COLO668 (cell line): Measurements from ENCODE around the gene MRPS2.
"Not testable (repeated sequence)": the region's sequence is repeated elsewhere in the genome, so short reads cannot be mapped to it uniquely, and the experiment has no call there.

Source experiments
- DNase-seq: peaks from one replicate; lab custom pipeline; 2025; ENCODE audit not compliant: unreplicated experiment; lab: John Stamatoyannopoulos, UW

The MRPS2 gene

DNA sequence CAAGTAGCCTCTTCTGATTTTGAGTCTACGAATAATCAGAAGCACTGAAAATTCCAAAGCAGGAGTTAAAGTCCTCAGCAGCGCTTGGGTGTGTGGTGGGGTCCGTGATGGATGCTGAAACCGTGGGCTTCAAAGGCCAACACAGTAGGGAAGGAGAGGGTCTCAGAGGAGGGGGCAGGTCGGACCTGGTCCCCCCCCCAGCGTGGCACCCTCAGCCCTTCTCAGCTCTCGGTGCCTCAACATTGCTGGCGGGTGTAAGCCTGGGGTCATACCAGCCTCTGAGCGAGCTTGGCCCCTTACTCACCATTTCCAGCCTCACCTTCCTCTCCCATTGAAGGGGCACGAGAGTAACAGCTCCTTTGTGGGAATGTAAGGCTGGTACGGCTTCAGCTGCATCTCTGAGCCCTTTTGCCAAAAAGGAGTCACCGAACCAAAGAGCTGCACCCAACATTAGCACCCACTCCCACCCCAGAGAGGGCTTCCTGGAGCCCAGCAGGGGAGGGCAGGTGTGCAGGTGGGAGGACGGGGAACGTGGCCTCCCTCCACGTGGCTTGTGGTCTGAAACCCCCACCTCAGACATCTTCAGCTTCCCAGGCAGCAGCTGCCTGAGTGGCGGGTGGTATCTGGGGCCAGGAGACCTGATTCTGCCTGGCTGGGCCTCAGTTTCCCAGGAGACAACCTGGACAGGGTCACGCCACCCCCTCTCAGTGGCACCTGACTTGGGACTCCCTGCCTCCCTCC, 14.0 kb downstream of the MRPS2 start:
- DNase-seq: no peak

DNA sequence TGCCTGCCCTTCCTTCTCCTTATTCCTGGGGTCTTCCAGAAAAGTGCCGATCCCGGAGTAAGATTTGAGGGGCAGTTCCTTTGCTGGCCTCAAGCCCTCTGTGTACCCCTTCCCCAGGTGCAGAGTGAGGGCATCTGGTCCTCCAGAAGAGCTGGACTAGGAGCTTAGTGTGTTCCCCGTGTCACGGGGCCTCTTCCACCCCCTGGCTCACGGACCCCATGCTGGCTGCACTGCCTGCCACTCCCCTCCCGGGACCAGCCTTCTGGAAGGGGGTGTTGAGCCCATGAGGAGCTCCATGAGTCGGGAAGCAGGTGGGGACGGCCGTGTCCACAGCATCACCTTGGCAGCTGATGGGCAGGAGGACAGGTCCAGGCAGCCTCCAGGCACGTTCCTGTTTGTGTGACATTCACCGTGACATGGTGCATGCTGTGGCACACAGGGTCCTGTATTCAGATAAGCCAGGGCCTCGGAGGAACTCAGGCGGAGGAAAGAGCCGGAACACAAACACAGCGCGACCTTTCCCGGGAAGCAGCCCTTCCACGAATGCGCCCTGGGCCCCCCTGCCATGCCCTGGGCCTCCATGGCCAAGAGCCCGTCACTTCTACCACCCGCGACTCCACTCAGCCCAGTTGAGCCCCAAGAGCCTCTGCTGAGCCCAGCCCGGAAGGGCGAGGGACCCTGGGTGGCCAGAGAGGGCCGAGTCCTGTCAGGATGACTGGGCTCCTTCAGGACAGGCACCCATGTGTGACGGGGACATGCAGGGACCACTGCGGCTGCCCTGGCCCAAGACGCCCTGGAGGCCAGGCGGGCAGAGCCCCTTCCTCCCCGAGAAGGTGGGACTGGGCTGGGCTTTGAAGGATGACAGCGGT, 14.8 kb downstream of the MRPS2 start:
- no peak for DNase-seq

DNA sequence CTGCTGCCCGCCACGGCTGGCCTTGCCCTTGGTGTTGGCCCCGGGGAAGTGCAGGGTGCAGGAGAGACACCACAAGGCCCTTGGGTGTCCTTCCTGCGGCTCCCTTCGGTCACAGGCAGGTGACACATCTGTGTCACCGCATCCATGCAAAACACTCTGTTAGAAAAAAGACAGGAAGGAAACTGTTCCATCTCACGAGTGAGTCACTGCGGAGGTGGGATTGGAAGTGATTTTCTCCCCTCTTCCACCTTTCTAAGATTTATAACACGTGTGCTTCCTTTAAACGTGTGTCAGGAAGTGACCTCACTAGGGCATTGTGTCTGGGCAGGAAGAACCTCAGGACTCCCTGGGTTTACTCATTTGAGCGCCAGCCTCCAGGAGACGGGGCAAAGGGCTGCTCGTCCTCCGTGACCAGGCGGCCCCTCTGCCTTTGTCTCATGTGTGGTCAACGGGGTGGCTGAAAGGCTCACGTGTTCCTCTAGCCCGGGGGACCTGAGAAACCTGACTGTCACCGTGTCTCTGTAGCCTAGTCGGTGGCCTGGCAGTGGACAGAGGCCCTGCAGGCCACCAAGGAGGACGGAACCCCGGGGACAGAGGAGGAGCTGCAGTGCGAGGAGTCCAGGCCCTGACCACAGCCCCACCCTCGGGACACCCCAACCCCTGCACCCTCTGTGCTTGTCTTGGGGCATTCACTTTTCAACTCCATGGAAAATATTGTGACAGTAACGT, 15.8 kb downstream of the MRPS2 start:
- no peak for DNase-seq

DNA sequence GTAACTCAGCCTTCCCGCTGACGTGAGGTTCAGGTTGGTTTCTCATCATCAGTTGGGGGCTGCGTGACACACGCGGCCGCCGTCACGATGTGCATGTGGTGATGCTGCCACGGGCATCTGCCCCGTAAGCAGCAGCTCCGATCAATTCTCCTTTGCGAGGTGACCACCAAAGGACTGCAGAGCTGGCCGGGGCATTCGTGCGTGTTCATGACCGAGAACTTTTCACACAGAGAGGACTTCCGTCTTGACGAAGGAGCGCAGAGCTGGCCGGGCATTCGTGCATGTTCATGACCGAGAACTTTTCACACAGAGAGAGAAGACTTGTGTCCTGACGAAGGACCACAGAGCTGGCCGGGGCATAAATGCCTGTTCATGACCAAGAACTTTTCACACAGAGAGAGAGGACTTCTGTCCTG, 16.9 kb downstream of the MRPS2 start:
- no peak for DNase-seq

DNA sequence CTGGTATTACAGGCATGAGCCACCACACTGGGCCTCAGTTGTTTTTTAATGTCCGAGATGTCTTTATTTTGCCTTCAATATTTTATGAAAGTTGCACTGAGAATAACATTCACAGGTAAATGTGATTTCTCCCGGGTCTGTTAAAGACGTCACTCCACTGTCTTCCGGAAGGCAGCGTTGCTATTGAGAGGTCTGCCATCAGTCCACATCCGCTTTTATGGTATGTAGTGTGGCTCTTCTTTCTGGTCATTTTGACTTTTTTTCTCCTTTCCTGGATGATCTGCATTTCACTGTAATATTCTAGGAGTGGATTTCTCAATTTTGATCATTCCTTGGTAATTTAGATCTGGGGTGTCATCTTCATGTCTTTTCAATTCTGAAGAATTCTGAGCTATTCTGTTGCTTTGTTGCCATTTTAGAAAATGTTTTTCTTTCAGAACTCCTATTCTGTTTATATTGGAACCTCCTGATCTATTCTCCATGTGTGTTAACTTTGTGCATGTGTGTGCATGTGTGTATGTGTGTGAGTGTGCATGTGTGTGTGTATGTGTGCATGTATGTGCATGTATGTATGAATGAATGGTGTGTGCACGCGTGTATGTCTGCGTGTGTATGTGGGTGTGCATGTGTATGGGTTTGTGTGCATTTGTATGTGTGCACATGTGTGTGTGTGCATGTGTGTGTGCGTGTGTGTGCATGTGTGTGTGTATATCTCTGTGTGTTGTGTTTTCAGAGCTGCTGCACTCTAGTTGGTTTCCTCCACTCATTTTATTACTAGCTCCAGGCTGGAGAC, 18.9 kb downstream of the MRPS2 start:
- no peak for DNase-seq

DNA sequence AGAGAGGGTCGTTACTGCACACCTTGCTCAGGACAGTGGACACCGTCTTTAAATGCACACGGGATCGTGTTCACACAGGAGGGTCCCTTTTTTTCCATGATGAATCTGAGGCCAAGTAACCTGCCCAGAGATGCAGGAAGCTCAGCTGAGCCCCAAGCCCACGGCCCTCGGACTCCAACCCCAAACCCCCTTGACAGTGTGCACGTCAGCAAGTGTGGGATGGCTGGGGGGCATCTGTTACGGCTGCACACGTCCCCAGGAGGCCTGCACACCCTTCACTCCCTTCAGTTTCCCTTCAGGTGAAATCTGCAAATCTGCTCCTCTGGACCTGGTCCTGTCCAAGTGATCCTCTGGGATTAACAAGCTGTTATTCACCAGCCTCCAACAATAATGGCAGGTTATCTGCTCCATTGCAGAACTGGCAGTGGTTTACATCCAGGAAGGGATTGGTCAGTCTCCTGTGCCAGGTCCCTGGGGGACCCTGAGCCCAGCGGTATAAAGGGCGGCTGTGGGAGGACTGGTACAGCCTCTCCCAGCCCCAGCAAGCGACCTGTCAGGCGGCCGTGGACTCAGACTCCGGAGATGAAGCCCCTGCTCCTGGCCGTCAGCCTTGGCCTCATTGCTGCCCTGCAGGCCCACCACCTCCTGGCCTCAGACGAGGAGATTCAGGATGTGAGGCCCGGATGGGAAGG, 20.6 kb downstream of the MRPS2 start, which contains the start of gene LCN1:
LCN1 (plus strand) TSS at position 525 of the 692 bp plus-strand sequence; CDS start at position 583, 58 bp downstream.
- DNase-seq: no peak

DNA sequence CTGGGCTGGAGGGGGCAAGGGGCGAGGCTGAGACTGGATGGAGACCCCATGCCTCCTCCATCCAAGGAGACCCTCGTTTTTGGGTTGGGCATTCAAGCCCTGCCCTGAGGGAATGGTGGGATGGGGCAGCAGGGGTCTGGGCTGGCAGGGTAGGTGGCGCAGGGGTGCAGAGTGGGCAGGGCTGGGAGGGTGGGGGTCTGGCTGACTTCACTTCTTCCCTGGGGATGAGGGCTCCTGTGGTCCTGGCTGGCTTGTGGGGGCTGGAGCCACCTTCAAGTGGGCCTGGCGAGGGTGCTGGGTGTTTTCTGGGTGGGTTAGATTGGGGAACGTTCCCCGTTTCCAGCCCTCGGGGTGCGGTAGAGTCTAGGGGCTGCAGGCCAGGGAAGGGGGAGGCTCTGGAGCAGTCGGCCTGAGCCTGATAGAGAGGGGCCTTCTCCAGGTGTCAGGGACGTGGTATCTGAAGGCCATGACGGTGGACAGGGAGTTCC, 21.2 kb downstream of the MRPS2 start:
- no peak for DNase-seq

DNA sequence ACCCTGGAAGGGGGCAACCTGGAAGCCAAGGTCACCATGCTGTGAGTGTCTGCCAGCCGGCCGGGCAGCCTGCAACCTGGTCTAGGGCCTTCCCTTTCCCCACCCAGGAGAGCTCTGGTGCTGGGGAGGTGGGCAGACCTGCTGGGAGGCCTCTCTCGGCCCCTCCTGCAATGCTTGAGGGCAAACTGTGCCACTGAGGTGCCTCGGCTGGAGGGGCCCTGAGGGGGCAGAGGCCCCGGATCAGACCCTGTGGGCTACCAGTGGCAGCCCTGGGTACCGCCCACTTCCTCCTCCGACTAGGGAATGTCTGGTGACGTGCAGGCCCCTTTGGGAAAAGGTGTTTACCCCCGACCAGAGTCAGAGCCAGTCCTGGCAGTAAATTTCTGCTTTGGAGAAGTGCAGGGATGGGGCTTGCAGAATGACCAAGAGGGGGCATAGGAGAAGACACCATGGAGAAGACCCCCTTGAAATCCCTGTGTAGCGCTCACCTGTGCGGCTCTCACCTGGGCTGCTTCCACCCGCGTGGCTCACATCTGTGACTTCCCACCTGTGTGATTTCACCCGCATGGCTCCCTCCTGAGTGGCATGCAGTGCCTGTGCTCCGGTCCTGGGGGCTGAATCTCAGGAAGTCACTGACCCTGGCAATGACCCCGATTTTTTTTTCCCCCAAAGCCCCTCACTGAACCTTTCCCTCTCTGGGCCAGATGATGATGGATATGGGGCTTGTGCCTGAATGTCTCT, 21.8 kb downstream of the MRPS2 start:
- DNase-seq: no peak

DNA sequence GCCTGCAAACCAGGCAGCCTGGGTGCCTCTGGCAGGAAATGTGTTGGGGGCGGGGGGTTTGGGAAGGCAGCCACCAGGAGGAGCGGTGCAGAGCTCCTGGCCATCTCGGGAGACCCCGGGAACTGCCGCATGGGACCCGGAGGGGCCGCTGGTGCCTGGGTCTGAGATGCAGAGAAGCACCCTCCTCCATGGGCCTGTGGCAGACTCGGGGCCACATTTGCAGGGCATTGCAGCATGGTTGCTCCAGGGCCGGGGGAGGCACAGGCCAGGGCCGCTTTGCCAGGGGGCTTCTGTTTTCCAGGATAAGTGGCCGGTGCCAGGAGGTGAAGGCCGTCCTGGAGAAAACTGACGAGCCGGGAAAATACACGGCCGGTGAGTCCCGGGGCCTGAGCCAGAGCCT, 22.4 kb downstream of the MRPS2 start:
- DNase-seq: no peak

DNA sequence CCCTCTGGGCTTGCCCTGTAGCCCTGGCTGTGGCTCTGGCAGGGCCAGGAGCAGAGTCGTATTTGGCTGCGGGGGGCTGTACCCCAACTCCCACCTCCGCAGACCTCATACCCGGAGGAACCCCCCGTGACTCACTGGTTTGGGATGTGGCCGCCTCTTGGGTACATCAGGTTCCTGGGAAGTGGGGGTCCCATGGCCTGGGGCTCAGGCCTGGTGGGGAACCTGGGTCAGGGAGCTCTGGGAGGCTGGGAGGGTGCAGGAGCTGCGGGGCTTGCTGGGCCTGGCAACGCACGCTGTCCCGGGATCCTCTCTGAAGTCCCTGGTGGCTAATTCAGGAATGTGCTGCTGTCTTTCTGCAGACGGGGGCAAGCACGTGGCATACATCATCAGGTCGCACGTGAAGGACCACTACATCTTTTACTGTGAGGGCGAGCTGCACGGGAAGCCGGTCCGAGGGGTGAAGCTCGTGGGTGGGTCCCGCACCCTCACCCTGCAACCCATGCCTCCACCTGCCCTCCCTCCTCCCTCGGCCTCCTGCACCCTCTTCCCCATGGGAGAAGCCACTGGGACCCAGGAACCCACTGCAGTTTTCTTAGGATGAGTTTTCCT, 23.1 kb downstream of the MRPS2 start:
- DNase-seq: no peak

DNA sequence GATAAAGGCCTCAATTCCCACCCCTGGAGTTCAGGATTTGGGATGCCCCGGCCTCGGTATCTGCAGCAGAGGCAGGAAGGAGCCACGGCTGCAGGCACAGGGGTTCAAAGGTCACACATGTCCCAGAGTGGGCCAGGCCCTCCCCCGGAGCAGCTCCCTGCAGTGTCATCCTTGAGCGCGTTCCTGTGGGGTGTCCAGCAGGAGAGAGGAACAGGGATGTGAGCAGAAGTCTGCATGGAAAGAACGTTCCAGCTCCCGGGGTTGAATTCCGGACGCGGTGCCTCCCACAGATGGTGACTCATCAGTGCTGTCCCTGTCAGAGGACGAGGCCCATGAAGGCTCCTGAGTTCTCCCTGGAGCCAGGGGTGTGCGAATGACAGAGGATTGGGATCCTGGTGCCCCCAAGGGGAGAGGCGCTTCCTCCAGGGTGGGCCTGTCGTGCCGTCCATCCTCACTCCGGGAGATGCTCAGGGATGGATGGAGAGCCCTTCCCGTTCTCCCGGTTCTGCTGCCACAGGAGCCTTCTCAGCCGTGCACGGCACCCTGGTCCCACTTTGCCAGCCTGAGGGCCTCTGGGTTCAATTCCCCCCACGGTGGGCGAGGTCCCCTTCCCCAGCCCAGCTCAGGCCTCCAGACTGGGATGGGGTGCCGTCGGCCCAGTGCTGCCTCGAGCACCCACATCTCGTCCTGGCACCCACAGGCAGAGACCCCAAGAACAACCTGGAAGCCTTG, 23.8 kb downstream of the MRPS2 start:
- no peak for DNase-seq

DNA sequence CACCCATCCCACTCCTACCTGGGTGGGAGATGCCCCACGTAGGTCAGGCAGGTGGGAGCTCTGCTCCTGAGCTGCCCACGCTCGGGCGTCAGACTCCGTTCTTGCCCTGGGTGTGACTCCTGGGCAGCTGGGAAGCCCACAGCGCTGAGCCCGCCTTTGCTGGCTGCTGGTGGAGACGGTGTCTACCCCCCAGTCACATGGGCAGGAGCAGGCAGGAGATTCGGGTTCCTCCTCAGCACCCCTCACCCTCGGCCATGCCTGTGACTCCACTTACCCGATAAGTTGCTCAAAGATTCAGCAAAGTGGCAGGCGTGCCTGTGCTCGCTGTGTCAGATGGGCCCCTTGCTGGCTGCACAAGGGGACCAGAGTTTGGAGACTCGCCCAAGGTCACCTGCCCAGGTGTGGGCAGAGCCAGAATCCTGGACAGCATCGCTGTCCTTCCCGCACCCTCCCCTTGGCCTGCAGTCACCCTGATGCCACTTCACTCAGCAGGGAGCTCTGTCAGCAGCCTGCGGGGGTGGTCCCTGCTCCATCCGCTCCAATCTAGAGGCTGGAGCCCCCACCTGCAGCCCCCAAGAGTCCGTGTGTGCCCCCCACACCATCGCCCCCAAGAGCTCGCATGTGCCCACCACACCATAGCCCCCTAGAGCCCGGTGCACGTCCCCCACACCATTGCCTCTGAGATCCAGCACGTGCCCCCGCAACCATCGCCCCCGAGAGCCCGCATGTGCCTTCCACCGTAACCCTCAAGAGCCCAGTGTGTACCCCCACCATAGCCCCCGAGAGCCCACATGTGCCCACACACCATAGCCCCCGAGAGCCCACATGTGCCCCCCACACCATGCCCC, 25.0 kb downstream of the MRPS2 start:
- DNase-seq: no peak

DNA sequence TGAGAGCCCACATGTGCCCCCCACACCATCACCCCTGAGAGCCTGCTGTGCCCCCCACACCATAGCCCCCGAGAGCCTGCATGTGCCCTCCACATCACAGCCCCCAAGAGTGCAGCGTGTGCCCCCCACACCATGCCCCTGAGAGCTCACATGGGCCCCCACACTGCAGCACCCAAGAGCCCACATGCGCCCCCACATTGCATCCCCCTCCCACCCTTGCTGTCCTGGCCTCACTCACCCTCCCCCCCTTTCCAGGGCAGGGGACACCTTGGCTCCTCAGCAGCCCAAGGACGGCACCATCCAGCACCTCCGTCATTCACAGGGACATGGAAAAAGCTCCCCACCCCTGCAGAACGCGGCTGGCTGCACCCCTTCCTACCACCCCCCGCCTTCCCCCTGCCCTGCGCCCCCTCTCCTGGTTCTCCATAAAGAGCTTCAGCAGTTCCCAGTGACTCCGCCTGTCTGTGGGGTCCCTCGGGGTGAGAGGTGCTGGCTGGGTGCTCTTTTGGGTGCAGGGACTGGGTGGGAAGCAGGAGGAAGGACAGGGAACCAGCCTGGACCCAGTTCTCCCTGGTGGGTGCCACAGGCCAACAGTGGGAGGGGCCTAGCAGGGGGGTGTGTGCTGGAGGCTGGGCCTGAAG, 25.7 kb downstream of the MRPS2 start:
- no peak for DNase-seq

DNA sequence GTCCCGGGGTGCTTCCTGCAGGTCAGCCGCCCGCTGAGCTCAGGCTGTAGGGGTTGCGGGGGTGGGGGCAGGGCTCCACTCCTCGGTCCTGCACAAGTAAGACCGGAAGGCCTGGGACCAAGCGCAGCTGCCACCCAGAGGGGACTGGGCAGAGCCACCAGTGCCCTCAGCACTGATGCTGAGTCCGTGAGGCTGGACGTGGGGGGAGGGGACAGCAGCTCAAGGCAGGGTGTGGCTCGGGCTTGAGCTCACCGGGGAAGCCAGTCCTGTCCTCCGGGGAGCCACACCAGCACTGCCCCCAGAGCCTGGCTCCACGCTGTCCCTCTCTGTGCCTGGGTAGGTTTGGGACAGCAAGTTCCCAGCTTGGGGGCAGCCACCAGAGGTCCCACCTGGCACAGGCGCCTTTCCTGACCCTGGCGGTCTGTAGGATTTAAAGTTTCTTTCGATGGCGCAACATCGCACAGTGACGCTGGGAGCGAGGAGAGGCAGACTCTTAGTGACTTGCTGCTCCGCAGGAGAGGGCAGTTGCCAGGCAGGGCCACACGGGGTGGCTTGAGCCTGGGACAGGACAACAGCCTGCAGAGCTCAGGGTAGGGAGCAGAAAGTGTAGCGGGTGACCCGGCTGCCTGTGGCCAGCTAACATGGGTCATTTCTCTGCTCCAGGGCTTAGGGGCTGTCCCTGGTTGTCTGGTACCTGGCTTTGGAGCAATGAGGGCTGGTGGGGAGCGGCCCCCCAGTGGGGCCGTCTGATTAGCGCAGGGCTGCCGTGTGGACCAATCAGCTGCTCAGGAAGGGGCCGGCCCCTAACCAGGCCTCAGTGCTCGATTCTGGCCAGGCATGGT, 26.5 kb downstream of the MRPS2 start:
- DNase-seq: peak; percentile 5

DNA sequence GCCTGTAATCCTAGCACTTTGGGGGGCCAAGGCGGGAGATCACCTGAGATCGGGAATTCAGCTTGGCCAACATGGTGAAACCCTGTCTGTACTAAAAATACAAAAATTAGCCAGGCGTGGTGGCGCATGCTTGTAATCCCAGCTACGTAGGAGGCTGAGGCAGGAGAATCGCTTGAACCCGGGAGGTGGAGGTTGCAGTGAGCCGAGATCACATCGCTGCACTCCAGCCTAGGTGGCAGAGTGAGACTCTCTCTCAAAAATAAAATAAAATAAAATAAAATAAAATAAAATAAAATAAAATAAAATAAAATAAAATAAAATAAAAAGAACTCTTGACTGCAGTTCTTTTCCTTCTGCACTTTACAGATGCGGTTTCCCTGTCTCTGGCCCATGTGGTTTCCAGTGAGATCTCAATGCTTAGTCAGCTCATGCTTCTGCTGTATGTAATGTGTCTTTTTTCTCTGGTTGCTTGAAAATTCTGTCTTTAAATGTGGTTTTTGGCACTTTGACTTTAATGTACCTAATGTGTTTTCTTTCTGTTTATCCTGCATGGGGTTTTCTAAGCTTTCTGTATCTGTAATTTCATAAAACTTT, 28.5 kb downstream of the MRPS2 start:
- DNase-seq: not testable (repeated sequence)

DNA sequence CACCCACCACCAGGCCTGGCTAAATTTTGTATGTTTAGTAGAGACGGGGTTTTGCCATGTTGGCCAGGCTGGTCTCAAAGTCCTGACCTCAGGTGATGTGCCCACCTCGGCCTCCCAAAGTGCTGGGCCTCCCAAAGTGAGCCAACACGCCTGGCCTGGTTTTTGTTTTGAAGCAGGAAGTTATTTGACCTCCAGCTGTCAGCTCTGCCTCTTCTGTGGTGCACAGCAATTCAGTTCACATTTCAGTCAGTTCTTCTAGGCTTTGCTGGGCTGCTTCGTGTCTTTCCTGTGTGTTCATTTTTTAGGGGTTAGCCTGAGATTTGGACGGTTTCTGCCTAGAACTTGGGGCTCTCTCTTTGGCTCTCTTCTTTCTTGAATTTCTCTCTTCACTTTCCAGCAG, 29.7 kb downstream of the MRPS2 start:
- no peak for DNase-seq
